GM12873 (cell line): ENCODE data around the gene NRBP1.

Experiments used
- CTCF ChIP-seq: IDR thresholded peaks from 2 replicates; pipeline ENCODE4 v1.5.1; 2012; ENCODE audit warnings: low read depth, mild to moderate bottlenecking, moderate library complexity, low read length, control low read depth; ENCODE audit not compliant: insufficient read depth; ENCODE audit errors: missing control alignments

NRBP1 gene

DNA sequence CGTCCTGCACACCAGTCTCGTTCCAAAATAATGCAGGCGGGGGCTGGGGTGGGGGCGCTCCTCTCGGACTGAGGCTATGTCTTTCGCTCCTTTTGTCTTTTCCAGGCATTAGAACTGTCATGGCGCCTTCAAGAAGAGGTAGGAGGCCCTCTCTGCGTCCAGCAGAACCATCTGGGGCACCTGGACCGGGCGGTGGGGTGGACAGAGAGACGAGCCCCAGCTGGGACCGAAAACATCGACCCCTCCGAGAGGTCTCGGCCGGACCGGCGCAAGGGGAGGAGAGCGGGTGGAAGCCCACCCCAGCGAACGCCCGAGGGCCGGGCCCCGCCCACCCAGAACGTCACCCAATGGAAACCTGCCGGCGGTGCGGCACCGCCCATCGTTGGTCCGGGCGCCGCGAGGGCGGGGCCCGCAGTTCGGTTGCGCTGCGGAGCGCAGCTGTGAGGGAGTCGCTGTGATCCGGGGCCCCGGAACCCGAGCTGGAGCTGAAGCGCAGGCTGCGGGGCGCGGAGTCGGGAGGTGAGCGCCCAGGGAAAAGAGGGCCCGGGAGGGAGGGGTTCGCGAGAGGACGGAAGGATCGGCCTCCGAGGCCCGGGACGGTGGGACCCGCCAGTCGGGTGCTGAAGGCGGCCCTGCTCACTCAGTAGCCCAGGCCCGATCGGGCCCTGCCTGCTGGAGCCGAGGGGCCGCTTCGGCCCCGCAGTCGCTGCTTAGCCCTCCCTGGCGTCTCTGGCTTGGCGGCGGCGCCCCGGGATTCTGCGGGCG is at the start of gene NRBP1:
TSS of gene NRBP1 (plus strand) at position 419 of the 765 bp plus-strand sequence. CDS start 4,643 bp downstream, outside the sequence.
- peak; percentile 4 for TF ChIP-seq CTCF

GRCh38 chr2:27378809-27379290 is 49.6 kb upstream of the NRBP1 start:
- TF ChIP-seq CTCF: no peak

DNA sequence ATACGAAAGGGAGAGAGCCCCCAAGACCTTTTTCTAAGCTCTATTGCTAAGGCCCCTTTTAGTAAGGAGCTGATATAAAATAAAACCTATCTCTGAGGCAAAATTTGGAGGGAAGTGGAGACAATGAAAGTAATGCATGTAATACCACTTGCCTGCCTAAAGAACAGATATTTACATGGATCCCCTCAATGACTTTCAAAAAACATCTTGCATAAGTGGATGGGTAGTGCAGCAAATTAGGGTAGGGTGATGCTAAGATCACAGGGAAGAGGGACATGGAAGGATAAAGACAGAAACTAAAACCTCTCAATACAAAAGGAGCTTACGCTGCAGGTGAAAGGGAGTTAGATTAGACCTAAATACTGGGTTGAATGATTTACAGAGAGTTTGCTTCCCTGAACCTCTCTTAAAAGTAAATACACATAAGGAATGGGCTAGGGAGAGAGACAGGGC is 49.0 kb upstream of the NRBP1 start:
- no peak for TF ChIP-seq CTCF

DNA sequence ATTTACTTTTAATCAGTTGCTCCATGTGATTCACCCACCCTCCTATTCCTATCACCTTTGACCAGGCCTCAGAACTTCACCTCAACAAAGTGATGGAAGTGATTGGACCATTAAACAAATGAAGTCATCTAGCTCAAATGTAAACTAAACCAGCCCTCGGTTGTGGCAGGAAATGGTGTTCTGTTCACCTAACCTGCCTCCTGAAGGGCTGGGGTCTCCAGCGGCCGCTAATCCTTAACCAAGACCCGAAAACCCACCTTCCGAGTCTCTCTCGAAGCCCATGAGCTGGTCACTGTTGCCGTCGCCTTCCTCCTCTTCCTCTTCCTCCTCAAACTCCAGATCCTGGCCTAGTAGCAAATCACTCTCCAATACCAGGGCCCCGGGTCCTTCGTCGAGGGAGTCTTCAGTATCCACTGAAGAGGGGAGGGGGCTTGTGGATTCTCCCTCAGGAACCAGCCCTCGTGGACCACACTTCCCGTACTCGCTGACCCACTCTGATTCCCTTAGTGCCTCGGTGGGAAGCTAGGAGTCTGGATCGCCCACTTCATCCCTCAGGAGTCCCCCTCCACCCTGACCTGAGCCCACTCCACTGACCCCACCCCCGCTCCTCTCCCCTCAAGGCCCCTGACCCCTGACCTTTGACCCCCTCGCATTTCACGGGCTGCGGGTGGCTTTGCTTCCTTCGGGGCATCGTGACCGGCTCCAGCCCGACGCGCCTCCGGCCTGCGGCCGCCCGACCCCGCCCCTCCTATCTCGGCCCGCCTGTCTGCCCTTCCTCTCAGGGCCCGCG is 48.4 kb upstream of the NRBP1 start:
- TF ChIP-seq CTCF: no peak

DNA sequence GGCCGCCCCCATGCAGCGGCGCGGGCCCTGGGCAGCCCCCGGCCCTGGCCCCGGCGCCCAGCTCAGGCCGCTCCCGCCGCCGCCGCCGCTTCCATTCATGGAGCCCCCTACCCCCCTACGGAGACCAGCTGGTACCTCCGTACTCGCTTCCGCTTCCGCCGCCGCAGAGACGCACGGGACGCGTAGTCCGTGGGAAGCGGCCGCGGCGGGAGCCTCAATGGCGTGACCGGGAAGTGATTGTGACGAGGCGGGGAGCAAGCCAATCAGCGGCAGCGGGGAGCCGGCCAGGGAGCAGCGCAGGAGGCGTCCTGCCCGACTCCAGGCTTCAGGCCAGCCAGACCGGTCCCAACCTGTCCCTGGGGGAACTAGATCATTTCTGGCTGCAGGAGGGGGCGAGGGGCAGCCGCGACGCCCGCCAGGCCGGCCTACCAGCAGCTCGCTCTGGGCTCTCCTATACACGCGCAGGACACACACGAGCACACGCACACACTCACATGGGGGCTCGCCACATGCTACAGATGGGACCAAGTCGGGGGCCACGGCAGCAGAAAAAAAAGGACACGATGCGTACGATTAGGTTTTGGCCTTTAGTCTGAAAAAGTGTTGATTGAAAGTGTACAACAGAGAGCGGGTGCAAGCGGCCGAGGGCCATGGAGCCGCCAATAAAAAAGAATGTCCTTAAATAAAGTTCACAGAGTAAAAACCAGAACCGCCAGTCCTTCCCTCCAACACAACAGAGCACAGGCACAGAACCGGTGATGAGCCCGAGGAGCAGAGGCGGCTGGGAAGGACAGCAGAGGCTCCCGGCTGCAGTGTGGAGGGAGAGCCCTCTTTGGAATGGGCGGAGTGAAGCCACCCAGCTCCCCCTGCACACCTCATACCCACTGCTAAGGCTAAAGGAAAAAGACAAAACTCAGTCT is 47.5 kb upstream of the NRBP1 start, which contains the start of gene ZNF513:
TSS of gene ZNF513 (minus strand) at position 109 of the 920 bp plus-strand sequence. CDS start 208 bp downstream, outside the sequence.
- no peak for TF ChIP-seq CTCF

GRCh38 chr2:27381577-27382181 is 46.8 kb upstream of the NRBP1 start:
- no peak for TF ChIP-seq CTCF
